Germinal center (tissue), 1 donor: ENCODE data around the gene MUS81.
"Not testable (repeated sequence)": the region's sequence is repeated elsewhere in the genome, so short reads cannot be mapped to it uniquely, and the experiment has no call there.

ENCODE experiments used
- DNase-seq: peaks from one replicate; pipeline ENCODE4 v3.0.0; 2012; ENCODE audit warnings: mixed read lengths, low spot score

MUS81 gene

GRCh38 chr11:65873318-65874156, 13.3 kb downstream of the MUS81 start:
- DNase-seq = peak; percentile 94

- DNase-seq = no peak
Measured at GRCh38 chr11:65879617-65880016, 19.4 kb downstream of the MUS81 start, which contains the start of gene CTSW. Gene CTSW, plus strand, starts transcription at chr11:65879837. Its CDS starts 18 bp downstream, at chr11:65879855.

DNA sequence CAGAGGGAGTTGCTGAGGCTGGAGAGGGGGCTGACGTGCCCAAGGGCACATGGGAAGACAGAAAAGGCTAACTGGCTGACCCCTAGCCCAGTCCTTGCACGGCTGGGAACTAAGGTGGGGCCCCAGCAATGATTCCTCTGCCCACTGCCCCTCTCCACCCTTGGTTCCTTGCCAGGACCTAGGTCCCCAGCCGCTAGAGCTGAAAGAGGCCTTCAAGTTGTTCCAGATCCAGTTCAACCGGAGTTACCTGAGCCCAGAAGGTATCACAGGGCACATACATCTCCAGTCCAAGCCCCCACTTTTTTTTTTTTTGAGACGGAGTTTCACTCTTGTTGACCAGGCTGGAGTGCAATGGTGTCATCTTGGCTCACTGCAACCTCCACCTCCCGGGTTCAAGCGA, 19.8 kb downstream of the MUS81 start:
- no peak for DNase-seq

DNA sequence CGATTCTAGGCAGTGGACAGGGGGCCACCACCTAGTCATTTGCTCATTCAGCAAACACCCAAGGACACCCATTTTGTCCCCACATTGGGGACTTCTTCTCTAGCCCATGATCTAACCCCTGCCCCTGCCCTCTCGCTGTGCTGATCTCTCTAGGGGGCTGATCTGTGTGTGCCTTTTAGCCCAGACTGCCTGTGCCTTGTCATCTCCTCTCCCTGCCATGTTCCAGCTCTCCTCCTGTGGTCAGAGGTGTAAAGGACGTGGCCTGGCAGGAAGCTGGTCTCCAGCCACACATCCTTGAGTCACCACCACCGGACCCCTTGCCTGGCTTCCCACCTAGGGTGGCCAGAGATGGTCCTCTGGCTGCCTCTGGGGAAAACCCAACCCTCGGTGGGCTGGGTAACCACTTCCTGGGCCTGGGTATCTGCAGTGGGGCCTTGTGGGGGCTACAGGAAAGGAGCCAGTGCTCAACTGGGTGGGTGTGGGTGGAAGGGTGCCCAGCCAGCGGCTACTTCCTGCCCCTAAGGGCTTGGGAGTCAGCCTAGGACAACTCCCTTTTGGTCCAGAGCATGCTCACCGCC, 20.7 kb downstream of the MUS81 start:
- no peak for DNase-seq

DNA sequence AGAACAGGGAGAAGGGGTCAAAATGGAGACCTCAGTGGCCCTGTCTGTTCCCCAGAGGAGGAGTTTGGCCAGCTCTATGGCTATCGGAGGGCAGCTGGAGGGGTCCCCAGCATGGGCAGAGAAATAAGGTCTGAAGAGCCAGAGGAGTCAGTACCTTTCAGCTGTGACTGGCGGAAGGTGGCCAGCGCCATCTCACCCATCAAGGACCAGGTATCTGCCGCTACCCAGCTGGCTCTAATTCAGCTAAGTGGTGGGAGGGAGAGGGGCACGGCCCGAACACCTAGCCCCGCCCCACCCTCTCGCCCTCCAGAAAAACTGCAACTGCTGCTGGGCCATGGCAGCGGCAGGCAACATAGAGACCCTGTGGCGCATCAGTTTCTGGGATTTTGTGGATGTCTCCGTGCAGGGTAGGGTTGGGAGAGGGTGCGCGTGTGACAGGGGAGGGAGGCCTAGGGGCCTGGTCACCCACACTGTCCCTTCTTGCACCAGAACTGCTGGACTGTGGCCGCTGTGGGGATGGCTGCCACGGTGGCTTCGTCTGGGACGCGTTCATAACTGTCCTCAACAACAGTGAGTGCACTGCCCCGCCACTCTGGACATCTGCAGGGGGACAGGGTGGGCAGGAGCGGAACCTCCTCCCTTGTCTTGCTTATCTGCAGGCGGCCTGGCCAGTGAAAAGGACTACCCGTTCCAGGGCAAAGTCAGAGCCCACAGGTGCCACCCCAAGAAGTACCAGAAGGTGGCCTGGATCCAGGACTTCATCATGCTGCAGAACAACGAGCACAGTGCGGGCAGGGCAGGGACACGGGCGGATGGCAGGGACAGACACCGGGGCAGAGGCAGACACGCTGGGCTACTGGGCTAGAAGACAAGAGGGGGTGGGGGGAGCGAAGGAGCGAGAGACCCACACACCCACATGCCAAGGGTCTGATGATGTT, 22.2 kb downstream of the MUS81 start:
- no peak for DNase-seq

- no peak for DNase-seq
Measured at GRCh38 chr11:65883058-65883761, 23.0 kb downstream of the MUS81 start.

DNA sequence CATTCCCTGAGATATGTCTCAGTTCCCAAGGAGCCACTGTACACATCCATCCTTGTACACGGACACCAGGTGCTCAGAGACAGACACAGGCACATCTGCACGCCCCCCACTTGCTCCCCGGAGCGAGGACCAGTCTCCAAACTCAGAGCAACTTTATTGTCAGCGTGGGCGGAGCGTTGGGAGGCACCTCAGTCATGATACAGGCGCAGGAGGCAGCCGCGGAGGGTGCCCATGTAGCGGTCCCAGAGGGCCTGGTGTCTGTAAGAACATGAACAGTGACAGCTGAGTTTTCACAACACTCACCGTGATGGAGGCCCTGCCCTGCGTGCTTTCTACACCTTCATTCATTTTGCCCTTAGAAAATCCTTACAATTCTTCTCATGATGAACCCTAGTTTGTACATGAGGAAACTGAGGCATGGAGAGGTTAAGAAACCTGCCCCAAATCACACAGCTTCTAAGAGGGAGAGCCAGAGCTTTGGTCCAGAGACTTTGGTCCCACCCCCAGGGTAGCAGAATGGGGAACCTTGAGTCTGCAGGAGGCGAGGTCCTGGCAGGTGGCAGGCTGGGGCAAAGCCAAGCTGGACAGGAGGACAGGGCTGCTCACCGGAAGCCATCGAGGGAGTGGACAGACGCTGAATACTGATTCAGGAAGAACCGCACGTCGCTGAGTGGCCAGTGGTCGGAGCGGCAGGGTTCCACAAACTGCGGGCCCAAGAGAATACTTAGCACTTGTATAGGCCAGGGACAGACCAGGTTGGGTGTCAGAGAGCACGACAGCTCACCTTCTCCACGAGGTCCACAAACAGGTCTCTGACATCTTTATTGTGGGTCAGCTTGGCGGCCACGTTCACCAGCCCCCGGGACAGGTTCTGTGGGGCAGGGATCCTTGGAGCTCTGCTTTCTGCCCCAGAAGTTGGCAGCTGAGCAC, 23.8 kb downstream of the MUS81 start:
- no peak for DNase-seq

- peak; percentile 87 for DNase-seq
Measured at GRCh38 chr11:65884716-65885092, 24.5 kb downstream of the MUS81 start.

DNA sequence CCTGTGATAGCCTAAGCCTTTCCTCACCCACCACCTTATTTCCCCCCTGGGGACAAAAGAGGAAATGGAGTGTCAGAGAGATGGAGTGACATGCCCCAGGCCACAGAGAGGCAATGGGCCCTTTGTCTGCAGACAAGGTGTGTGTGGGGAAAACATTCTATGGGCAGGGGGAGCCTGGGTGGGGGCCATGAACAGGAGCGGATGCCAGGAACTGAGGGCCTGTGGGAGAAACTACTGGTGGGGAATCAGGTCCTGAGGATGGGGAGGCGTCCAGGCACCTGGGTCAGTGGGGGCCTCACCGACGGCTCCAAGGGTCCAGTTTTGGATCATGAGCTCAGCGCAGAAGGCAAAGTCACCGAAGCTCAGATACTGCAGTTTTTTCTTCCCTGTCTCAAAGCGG, 25.0 kb downstream of the MUS81 start:
- DNase-seq = no peak

DNA sequence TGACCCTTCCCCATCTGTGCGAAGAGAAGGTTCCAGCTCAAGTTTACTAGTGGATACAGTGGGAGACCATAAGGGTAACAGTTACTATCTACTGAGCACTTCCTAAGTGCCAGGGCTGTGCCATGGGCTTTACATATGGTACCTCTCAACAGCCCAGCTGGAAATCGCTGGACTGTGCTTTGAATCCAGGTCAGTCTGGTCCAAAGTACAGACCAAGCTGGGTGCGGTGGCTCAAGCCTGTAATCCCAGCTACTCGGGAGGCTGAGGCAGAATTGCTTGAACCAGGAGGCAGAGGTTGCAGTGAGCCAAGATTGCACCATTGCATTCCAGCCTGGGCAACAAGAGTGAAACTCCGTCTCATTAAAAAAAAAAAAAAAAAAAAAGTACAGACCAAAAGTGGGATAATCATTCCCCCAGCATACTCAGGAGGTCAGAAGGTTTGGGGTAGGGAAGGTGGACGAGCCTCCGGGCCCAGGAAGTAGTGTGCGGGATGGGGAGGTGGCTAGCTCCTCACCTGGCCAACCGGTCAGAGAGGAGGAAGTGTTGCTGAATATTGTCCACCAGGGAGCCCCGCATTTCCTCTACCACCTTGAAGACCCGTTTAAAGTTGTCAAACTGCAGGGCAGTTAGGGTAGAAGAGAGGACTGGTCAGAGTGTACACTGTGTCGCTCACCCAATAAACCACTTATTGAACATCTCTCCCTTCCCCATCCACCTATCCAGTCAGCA, 25.7 kb downstream of the MUS81 start:
- no peak for DNase-seq

- no peak for DNase-seq
Measured at GRCh38 chr11:65886826-65887722, 26.8 kb downstream of the MUS81 start.

DNA sequence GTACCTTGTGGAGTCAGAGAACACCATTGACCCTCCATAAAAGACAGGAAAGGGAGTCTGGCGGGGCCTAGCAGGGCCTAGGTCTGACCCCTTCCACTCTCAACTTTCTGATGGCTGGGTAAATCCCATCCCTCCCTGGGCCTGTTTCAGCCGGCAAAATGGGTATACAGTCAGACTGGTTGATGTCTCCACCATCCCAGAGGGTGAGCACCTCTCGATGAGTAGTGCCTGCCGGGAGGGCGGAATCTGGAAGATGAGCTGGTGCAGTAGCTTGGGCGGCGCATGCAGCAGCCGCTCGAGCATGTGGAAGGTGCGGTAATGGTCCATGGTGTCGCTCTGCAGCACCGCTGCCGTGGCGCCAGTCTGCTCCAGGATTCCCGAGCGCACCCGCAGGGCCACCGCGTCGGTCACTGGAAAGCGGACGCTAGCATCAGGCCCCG, 27.5 kb downstream of the MUS81 start:
- DNase-seq = no peak

- peak; percentile 96 for DNase-seq
Measured at GRCh38 chr11:65888163-65888814, 28.1 kb downstream of the MUS81 start, which contains the start of gene FIBP. Gene FIBP, minus strand, starts transcription at chr11:65888471. Its CDS starts 53 bp downstream, at chr11:65888418.

DNA sequence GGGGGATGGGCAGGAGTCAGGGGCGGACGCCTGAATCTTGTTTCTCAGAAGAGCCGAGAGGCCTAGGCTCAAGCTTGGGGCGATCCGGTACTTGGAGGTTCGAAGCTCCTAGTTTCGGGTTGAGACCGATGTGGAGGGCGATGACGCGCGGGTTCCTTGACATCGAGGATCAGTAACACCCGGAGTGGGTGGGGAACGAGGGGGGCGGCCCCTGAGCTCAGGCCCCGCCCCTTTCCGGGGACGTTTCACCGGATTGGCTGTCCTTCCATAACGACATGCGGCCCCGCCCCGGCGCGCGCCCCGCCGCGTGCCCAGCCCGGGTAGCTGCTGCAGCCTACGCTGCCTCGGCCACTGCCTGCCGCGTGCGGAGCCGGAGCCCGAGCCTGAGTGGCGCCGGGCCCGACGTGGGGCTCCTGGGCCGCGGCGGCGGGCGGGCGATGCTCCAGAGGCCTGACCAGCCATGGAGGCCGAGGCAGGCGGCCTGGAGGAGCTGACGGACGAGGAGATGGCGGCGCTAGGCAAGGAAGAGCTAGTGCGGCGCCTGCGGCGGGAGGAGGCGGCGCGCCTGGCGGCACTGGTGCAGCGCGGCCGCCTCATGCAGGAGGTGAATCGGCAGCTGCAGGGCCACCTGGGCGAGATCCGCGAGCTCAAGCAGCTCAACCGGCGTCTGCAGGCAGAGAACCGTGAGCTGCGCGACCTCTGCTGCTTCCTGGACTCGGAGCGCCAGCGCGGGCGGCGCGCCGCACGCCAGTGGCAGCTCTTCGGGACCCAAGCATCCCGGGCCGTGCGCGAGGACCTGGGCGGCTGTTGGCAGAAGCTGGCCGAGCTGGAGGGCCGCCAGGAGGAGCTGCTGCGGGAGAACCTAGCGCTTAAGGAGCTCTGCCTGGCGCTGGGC, 30.3 kb downstream of the MUS81 start, which contains the start of gene CCDC85B:
Gene CCDC85B, plus strand, starts transcription at position 350 of the 895 bp plus-strand sequence. Its CDS starts 111 bp downstream, at position 461.
- DNase-seq = peak; percentile 97

DNA sequence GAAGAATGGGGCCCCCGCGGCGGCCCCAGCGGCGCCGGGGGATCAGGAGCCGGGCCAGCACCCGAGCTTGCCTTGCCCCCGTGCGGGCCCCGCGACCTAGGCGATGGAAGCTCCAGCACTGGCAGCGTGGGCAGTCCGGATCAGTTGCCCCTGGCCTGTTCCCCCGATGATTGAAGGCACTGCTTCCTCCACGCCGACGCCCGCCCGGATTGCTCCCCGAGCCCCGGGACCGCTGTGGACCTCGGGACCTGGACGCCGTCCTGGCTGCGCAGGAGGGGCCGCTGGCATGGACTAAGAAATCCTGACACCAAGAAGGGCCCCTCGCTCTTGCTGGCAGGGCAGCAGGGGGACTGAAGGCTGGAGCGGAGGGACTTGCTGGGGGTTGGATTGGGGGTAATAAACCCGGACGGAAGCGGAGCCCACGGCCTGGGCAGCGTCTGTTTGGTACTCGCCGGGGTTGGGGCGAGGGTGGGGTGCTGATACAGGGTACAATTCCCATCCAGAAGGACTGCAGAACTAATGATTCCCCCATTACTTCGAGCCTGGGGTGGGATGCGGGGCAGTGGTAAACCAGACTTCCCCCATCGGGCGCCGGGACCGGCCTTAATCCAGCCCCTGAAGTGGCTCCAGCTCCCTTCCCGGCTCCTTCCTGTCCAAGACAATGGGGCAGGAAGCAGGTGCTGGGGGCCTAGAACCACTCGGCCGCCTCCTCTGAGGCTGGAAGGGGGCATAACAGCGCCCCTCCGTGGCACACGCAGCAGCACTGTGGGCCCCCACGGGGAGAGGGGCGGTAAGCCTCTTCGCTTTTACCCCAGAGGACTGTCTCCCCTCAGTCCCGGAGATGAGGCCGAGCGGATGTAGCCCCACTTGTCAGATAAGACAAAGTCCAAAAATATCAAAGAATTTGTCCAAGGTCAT, 31.2 kb downstream of the MUS81 start:
- DNase-seq = no peak

DNA sequence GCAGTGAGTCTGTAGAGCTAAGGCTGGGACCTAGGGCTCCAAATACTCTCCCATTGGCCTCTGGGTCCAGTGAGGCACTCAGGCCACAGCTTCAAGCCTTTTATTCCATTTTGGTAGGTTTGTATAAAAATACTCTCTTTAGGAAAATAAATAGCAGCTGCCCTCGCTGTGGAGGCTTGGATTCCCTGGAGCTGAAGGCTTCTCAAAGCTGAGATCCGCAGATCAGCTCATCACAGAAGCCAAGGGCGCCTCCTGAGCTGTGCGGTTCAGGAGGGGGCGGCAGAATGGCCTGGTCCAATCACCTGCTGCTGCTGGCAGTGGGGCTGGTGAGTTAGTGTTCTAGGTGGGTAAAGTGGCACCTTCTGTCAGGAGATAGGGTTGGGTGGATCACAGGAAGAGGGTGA, 31.9 kb downstream of the MUS81 start:
- not testable (repeated sequence) for DNase-seq
